MM.1S (cell line): ENCODE measurements around the gene S100A8.

Experiments
- CTCF ChIP-seq: fragments of 300-600 bp; sonication (generic); IDR thresholded peaks from 2 replicates; pipeline ENCODE4 v1.5.1; 2016; ENCODE audit warnings: antibody characterized with exemption, low read length, mixed read lengths
- EZH2 ChIP-seq: fragments of 300-600 bp; sonication (generic); optimal IDR thresholded peaks from 2 replicates; pipeline ENCODE3; 2017; ENCODE audit warnings: low read depth, mild to moderate bottlenecking, antibody characterized with exemption, low read length, mixed read lengths

- TF ChIP-seq CTCF (no peak), EZH2 (no peak)
Measured at GRCh38 chr1:153417136-153417888, 26.4 kb upstream of the S100A8 start.
